Epithelial cell of proximal tubule (primary cell): ENCODE results near the gene HPS1. TPM values are rescaled to one million over a fixed set of nuclear protein-coding genes. Genes with fewer than 3 reads are reported as not detected.

ENCODE experiments used
- DNase-seq: peaks from one replicate; pipeline ENCODE4 v3.0.0-alpha.2; 2011; ENCODE audit warnings: low read depth
- H3K4me3 ChIP-seq: 2 replicates; pipeline ENCODE4 v1.5.1; 2011; ENCODE audit warnings: low read depth, mild to moderate bottlenecking, low read length
- total RNA-seq: library from RNA; depleted of rRNA; stranded (reverse); fragments of >200 nt; gene quantifications from 2 replicates; pipeline ENCODE4 v1.2.3, GENCODE V29; 2015
- TF ChIP-seq, protein P1 (sequence below): conservative IDR thresholded peaks from 2 replicates; pipeline ENCODE4 v1.5.1; 2012; ENCODE audit warnings: low read depth, mild to moderate bottlenecking, low read length

The HPS1 gene
- total RNA-seq, 1 donor from 2014 or later: 29.2 TPM

DNA sequence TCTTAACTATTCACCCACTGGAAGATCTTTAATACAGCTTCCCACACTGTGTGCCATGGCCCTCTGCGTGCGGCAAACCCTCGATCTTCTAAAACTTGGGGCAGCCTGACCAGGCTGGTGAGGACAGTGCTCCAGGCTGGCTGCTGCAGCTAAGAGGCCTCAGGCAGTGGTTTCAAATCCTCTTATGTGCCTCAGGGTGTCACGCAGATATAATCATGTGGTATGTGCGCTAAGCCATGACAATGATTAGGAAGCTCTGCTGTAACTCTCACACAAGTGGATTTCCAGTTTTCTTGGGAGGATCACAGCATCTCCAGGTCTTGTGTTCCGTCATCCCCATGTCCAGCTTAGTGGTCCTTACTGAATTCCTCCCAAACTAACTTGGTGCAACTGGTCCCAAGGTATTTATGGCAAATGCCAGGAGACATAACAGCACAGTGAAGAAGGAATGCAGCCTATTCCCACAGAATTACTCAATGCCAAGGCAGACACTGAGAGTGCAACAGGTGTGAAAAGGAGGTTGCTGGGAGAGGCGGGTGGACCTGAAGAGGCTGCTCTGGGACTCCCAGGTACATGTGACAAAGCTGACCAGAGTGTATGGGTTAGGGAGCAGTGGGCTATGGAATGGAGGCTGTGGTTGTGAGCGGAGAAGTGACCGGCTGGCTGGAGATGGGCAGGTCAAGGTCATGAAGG is 2.3 kb downstream of the HPS1 start:
- H3K4me3 ChIP-seq: no peak overlapping the region
- peak; percentile 31 for DNase-seq
- TF ChIP-seq, protein P1, sequence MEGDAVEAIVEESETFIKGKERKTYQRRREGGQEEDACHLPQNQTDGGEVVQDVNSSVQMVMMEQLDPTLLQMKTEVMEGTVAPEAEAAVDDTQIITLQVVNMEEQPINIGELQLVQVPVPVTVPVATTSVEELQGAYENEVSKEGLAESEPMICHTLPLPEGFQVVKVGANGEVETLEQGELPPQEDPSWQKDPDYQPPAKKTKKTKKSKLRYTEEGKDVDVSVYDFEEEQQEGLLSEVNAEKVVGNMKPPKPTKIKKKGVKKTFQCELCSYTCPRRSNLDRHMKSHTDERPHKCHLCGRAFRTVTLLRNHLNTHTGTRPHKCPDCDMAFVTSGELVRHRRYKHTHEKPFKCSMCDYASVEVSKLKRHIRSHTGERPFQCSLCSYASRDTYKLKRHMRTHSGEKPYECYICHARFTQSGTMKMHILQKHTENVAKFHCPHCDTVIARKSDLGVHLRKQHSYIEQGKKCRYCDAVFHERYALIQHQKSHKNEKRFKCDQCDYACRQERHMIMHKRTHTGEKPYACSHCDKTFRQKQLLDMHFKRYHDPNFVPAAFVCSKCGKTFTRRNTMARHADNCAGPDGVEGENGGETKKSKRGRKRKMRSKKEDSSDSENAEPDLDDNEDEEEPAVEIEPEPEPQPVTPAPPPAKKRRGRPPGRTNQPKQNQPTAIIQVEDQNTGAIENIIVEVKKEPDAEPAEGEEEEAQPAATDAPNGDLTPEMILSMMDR: no peak

DNA sequence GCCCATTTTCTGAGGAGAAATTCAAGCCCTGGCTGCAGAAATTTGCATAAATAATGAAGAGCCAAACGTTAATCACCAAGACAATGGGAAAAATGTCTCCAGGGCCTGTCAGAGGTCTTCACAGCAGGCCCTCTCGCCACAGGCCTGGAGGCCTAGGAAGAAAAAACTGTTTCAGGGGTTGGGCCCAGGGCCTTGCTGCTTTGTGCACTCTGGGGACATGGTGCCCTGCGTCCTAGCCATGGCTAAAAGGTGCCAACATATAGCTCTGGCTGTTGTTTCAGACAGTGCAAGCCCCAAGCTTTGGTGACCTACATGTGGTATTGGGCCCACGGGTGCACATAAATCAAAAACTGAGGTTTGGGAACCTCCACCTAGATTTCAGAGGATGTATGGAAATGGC is 8.0 kb downstream of the HPS1 start:
- no peak overlapping the region for H3K4me3 ChIP-seq
- TF ChIP-seq, protein P1: no peak
- DNase-seq: no peak

DNA sequence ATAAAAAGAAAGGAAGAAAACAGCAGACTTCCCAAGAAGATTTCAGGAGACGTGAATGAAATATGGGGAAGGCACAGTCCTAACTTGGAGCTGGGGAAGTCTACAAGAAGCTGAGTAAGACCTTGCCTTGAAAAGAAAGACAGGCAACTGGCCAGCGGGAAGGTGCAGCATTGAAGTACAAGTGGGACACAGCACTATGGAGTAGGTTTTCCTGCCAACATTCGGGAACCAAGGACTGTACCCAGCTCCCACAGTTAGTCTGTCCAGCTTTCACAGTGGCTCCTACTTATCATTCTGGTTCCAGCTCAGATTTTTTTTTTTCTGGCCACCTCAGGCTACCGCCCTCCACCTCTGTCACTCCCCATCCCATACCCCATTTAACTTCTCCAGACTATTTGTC is 10.0 kb downstream of the HPS1 start:
- no peak for DNase-seq
- TF ChIP-seq, protein P1: no peak
- no peak overlapping the region for H3K4me3 ChIP-seq

DNA sequence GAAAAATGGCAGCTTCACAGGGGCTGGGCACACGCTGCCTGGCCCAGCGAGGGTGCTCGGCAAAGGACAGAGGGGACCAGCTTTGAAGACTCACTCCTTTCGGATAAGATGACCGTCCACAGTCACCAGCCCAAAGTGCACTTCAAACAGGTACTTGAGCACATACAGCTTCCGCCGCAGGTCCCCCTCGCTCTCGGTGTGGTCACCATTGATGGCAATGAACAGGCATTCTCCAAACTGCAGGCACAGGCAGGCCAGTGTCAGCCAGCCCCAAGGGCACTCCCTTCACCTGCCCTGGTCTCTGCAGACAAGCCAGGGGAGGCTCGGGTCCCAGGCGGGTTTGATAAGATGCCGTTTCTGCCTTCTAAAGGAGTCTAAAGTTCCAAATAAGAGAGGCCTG is 11.6 kb downstream of the HPS1 start:
- TF ChIP-seq, protein P1: no peak
- DNase-seq: no peak
- no peak overlapping the region for H3K4me3 ChIP-seq

DNA sequence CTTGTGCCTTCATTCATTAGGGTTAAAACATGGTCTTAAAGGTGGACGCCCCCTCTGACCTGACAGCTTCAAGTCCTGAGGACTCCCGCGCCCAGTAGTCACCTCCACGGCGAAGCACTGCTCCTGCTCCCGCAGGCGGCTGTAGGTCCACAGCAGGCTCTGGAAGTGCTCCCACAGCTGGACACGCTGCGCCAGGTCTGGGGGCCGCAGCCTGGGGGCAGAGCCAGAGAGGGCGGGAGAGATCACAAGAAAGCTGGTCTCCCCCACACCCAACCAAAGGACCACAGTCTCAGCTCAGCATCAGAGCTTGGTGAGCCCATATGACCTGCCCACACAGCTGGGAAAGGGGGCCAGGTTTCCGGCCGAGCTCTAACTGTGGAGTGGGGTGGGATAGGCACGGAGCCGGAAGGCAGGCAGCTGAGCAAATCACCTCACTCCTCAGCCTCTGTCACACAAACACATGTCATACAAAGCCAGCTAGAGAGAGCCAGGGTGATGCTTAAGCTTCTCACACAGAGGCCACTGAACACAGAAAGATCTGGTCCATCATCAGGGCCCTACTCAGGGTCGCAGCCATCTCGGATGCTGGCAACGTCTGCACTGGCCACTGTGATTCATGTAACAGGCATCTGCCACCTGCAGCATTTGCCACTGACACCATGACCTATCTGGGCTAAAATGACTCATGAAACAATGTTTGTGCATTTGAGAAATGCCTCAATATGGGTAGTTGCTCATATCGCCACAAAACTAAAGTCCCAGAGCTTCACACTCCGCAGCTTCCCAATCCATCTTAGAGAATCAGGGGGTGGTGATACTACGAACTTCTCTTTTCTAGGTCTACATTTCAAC is 12.6 kb downstream of the HPS1 start:
- peak; percentile 25 for DNase-seq
- H3K4me3 ChIP-seq: no peak overlapping the region
- TF ChIP-seq, protein P1: no peak

DNA sequence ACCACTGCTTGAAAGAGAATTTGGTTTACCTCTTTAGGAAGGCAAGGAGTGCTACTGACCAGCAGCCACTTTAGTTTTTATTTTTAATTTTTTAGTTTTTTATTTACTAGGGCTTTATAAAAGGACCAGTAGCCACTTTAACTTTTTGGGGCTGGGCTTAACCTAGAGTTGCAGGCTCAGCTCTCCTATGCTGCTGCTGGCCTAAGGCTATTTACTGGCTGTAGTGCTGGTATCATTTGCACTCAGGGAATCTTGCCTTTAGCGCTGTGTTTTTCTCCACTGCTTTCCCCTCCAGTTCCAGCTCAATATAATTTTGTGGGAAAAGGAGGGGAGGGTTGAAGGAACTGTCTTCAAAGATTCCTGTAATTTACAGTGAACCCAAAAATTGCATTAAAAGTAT is 13.4 kb downstream of the HPS1 start:
- DNase-seq: no peak
- H3K4me3 ChIP-seq: no peak overlapping the region
- TF ChIP-seq, protein P1: no peak
